ENCODE results near the gene SLC15A5. TPM values are rescaled to one million over a fixed set of nuclear protein-coding genes. Genes with fewer than 3 reads are reported as not detected.

The SLC15A5 gene
- total RNA-seq, 1 experiment from 2014 or later = not detected

GRCh38 chr12:16183541-16183940, 93.9 kb downstream of the SLC15A5 start:
- no TSS peak for BruUV-seq (replicated peaks)
- peaks cover 3% of the 10 kb centered on the region for H3K9me3 Mint-ChIP-seq (ENCODE audit: low read depth, unreplicated experiment)
- no peak overlapping the region for H3K27ac Mint-ChIP-seq (ENCODE audit: unreplicated experiment)

GRCh38 chr12:16175840-16176239, 101.6 kb downstream of the SLC15A5 start:
- H3K4me1 Mint-ChIP-seq (ENCODE audit: low read depth, unreplicated experiment) = no peaks in the 10 kb centered on the region
- H3K4me3 Mint-ChIP-seq (ENCODE audit: low read depth, unreplicated experiment) = no peak overlapping the region
- H3K36me3 Mint-ChIP-seq (ENCODE audit: insufficient read depth, unreplicated experiment) = no peaks in the 10 kb centered on the region
- no peak overlapping the region for H3K27ac Mint-ChIP-seq (ENCODE audit: unreplicated experiment)
- no TSS peak for BruUV-seq (replicated peaks)
- TF ChIP-seq CTCF (IDR thresholded peaks at IDR 0.05; ENCODE audit: unreplicated experiment) = no peak
- intact Hi-C loops (cut with micrococcal nuclease; ENCODE audit: unreplicated experiment) = no loop called here
- CTCF ChIA-PET = no interaction called here
- H3K9me3 Mint-ChIP-seq (ENCODE audit: low read depth, unreplicated experiment) = no peaks in the 10 kb centered on the region
- H3K27me3 Mint-ChIP-seq (ENCODE audit: unreplicated experiment) = peaks cover 7% of the 10 kb centered on the region
- DNase-seq = no peak

More at GRCh38 chr12:16183541-16183940, 93.9 kb downstream of the SLC15A5 start:
- Mint-ChIP-seq H3K4me1 (ENCODE audit: low read depth, unreplicated experiment) (no peaks in the 10 kb centered on the region), H3K27me3 (ENCODE audit: unreplicated experiment) (peaks cover 11% of the 10 kb centered on the region), H3K4me3 (ENCODE audit: low read depth, unreplicated experiment) (no peak overlapping the region), H3K36me3 (ENCODE audit: insufficient read depth, unreplicated experiment) (no peaks in the 10 kb centered on the region)
- intact Hi-C loops (cut with micrococcal nuclease; ENCODE audit: unreplicated experiment) = no loop called here
- CTCF ChIA-PET = no interaction called here
- DNase-seq = no peak
- no peak for TF ChIP-seq CTCF (IDR thresholded peaks at IDR 0.05; ENCODE audit: unreplicated experiment)

- no peaks in the 10 kb centered on the region for H3K36me3 Mint-ChIP-seq (ENCODE audit: insufficient read depth, unreplicated experiment)
- BruUV-seq (replicated peaks) = no TSS peak
- H3K9me3 Mint-ChIP-seq (ENCODE audit: low read depth, unreplicated experiment) = no peaks in the 10 kb centered on the region
- no peak overlapping the region for H3K4me3 Mint-ChIP-seq (ENCODE audit: low read depth, unreplicated experiment)
- DNase-seq = no peak
- no peak for TF ChIP-seq CTCF (IDR thresholded peaks at IDR 0.05; ENCODE audit: unreplicated experiment)
- no peak overlapping the region for H3K27ac Mint-ChIP-seq (ENCODE audit: unreplicated experiment)
- intact Hi-C loops (cut with micrococcal nuclease; ENCODE audit: unreplicated experiment) = no loop called here
- CTCF ChIA-PET = no interaction called here
- peaks cover 7% of the 10 kb centered on the region for H3K27me3 Mint-ChIP-seq (ENCODE audit: unreplicated experiment)
- no peaks in the 10 kb centered on the region for H3K4me1 Mint-ChIP-seq (ENCODE audit: low read depth, unreplicated experiment)
Measured at GRCh38 chr12:16174282-16174681, 103.2 kb downstream of the SLC15A5 start.

- Mint-ChIP-seq H3K27me3 (ENCODE audit: unreplicated experiment) (peaks cover 2% of the 10 kb centered on the region), H3K4me1 (ENCODE audit: low read depth, unreplicated experiment) (no peaks in the 10 kb centered on the region), H3K36me3 (ENCODE audit: insufficient read depth, unreplicated experiment) (no peaks in the 10 kb centered on the region), H3K27ac (ENCODE audit: unreplicated experiment) (no peak overlapping the region), H3K9me3 (ENCODE audit: low read depth, unreplicated experiment) (no peaks in the 10 kb centered on the region), H3K4me3 (ENCODE audit: low read depth, unreplicated experiment) (no peak overlapping the region)
- no peak for TF ChIP-seq CTCF (IDR thresholded peaks at IDR 0.05; ENCODE audit: unreplicated experiment)
- no peak for DNase-seq
- CTCF ChIA-PET = no interaction called here
- BruUV-seq (replicated peaks) = no TSS peak
- intact Hi-C loops (cut with micrococcal nuclease; ENCODE audit: unreplicated experiment) = no loop called here
Measured at GRCh38 chr12:16171348-16171747, 106.1 kb downstream of the SLC15A5 start.
